Thyroid gland (tissue), 4 donors: ENCODE results near the gene FASTKD3. TPM values are rescaled to one million over a fixed set of nuclear protein-coding genes. Genes with fewer than 3 reads are reported as not detected.

Experiments
- DNase-seq, 2 donors: peaks; one replicate each; pipeline ENCODE4 v3.0.0-alpha.2; 2019
- H3K27ac ChIP-seq, 3 donors: fragments of 200-600 bp; sonication (generic); 1 replicate in 2 of 3; 2 replicates in 1 of 3; pipeline ENCODE4 v1.5.1; 2016 to 2019; ENCODE audit warnings: mild to moderate bottlenecking in 1 of 3, moderate library complexity in 1 of 3
- H3K27me3 ChIP-seq: fragments of 200-600 bp; sonication (generic); one replicate; pipeline ENCODE4 v1.5.1; 2019
- H3K36me3 ChIP-seq, 2 donors: fragments of 200-600 bp; sonication (generic); one replicate each; pipeline ENCODE4 v1.5.1; 2016 to 2019
- H3K4me1 ChIP-seq, 2 donors: fragments of 200-600 bp; sonication (generic); one replicate each; pipeline ENCODE4 v1.5.1; 2017 to 2019
- H3K4me3 ChIP-seq, 3 donors: fragments of 200-600 bp; sonication (generic); replicated peaks in 1 of 3; 1 replicate in 2 of 3; 2 replicates in 1 of 3; pipeline ENCODE4 v1.5.1; 2016; ENCODE audit warnings: mild to moderate bottlenecking in 1 of 3
- H3K9me3 ChIP-seq: fragments of 200-600 bp; sonication (generic); one replicate; pipeline ENCODE4 v1.5.1; 2017
- POLR2A ChIP-seq, 2 donors: fragments of 450-650 bp; IDR thresholded peaks; one replicate each; pipeline ENCODE4 v1.6.1; 2017; ENCODE audit warnings: antibody characterized with exemption in 2 of 2, mild to moderate bottlenecking in 2 of 2, moderate library complexity in 1 of 2
- WGBS, 2 donors: methylation state at CpG; one replicate each; pipeline ENCODE4 v1.1.5; 2017; 5-methylcytosine and 5-hydroxymethylcytosine counted together
- intact Hi-C: fragments of 100-400 bp; cut with DNase I; formaldehyde crosslinking; loops from one replicate; pipeline ENCODE4 v1.15.1; 2023
- total RNA-seq, 4 donors: library from RNA; depleted of rRNA; stranded (reverse); fragments of >200 nt; gene quantifications; one replicate each; pipeline ENCODE4 v1.2.3, GENCODE V29; 2016
- TF ChIP-seq, protein P1 (sequence below), 6 experiments: fragments of 200-600 bp in 3 of 6; fragments of 450-650 bp in 3 of 6; sonication (generic) in 3 of 6; IDR thresholded peaks; one replicate each; pipeline ENCODE4 v1.5.1; 2016 to 2019; ENCODE audit warnings: antibody characterized with exemption in 6 of 6, mild to moderate bottlenecking in 2 of 6, inconsistent platforms in 1 of 6, moderate library complexity in 1 of 6

The FASTKD3 gene
- total RNA-seq, 4 donors from 2014 or later: 8.7 to 16.0 (median 13.3) TPM

DNA sequence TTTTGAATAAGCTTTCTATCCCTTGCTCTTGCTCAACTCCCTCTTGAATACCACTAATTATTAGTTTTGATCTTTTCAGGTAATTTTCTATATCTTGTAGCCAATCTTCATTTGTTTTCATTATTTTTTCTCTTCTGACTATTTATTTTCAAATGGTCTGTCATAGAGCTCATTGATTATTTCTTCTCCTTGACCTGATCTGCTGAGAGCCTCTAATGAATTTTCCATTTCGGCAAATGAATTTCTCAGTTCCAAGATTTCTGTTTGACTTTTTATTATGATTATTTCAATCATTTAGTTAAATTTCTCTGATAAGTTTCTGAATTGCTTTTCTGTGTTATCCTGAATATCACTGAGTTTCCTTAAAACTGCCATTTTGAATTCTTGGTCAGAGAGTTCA, 39.5 kb upstream of the FASTKD3 start:
- no peaks in the 10 kb centered on the region for H3K27me3 ChIP-seq
- intact Hi-C loops: no loop called here
- 98 to 100% methylated on average over 1 of the region's 1 CpG for WGBS, 2 donors

DNA sequence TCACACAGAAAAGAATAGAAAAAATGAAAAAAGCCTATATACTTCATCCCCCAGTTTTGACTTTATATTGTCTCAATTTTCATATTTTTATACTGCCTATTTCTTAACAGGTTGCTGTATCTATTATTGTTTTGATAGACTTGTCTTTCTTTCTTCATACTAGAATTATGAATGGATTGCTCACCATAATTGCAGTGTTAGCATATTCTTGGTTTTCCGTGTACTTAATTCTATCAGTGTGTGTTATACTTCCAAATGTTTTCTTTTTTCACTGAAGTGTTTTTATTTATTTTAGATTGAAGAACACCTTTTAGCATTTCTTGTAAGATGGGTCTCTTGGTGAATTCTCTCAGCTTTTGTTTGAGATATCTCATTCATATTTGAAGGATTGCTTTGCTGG, 38.8 kb upstream of the FASTKD3 start:
- intact Hi-C loops: no loop called here
- Histone ChIP-seq H3K36me3 (peaks cover 0 to 4% of the 10 kb centered on the region in 2 donors), H3K27ac (no peak overlapping the region), H3K4me3 (no peak overlapping the region), H3K4me1 (no peaks in the 10 kb centered on the region), H3K27me3 (no peaks in the 10 kb centered on the region), H3K9me3 (no peaks in the 10 kb centered on the region)
- no peak for DNase-seq
- WGBS, 2 donors: 96 to 100% methylated on average over 1 of the region's 1 CpG
- no peak for TF ChIP-seq POLR2A (IDR thresholded peaks at IDR 0.05)
- TF ChIP-seq, protein P1, sequence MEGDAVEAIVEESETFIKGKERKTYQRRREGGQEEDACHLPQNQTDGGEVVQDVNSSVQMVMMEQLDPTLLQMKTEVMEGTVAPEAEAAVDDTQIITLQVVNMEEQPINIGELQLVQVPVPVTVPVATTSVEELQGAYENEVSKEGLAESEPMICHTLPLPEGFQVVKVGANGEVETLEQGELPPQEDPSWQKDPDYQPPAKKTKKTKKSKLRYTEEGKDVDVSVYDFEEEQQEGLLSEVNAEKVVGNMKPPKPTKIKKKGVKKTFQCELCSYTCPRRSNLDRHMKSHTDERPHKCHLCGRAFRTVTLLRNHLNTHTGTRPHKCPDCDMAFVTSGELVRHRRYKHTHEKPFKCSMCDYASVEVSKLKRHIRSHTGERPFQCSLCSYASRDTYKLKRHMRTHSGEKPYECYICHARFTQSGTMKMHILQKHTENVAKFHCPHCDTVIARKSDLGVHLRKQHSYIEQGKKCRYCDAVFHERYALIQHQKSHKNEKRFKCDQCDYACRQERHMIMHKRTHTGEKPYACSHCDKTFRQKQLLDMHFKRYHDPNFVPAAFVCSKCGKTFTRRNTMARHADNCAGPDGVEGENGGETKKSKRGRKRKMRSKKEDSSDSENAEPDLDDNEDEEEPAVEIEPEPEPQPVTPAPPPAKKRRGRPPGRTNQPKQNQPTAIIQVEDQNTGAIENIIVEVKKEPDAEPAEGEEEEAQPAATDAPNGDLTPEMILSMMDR (IDR thresholded peaks at IDR 0.05): no peak

More for the DNA sequence above, 39.5 kb upstream of the FASTKD3 start:
- no peaks in the 10 kb centered on the region for H3K4me1 ChIP-seq
- no peak overlapping the region for H3K27ac ChIP-seq
- H3K9me3 ChIP-seq: no peaks in the 10 kb centered on the region
- no peak overlapping the region for H3K4me3 ChIP-seq
- DNase-seq: no peak
- no peaks in the 10 kb centered on the region for H3K36me3 ChIP-seq
- no peak for TF ChIP-seq POLR2A (IDR thresholded peaks at IDR 0.05)
- TF ChIP-seq, protein P1 (IDR thresholded peaks at IDR 0.05): no peak

DNA sequence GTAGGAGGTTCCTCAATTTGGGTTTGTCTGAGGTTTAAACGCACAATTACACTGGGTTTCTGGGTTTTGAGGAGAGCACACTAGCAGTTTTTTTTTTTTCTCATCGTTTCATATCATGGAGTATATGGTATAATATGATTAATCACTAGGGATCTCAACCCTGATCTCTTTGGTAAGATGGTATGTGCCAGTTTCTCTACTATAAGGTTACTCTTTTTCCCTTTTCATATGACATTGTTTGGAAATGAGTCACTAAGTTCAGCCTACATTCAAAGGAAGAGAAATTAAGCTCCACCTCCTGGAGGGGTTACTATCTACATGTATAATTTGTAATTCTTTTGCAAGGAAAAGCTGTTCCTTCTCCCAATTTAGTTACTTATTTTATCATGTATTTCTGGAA, 35.3 kb upstream of the FASTKD3 start:
- intact Hi-C loops: no loop called here
- H3K27ac ChIP-seq: no peak overlapping the region
- WGBS, 2 donors: 91% methylated on average over 2 of the region's 2 CpGs
- no peak overlapping the region for H3K4me3 ChIP-seq
- DNase-seq: no peak
- peaks cover 21 to 28% of the 10 kb centered on the region in 2 donors for H3K36me3 ChIP-seq
- no peak for TF ChIP-seq POLR2A (IDR thresholded peaks at IDR 0.05)
- TF ChIP-seq, protein P1 (IDR thresholded peaks at IDR 0.05): no peak
- H3K27me3 ChIP-seq: no peaks in the 10 kb centered on the region
- no peaks in the 10 kb centered on the region for H3K9me3 ChIP-seq
- H3K4me1 ChIP-seq: no peaks in the 10 kb centered on the region

DNA sequence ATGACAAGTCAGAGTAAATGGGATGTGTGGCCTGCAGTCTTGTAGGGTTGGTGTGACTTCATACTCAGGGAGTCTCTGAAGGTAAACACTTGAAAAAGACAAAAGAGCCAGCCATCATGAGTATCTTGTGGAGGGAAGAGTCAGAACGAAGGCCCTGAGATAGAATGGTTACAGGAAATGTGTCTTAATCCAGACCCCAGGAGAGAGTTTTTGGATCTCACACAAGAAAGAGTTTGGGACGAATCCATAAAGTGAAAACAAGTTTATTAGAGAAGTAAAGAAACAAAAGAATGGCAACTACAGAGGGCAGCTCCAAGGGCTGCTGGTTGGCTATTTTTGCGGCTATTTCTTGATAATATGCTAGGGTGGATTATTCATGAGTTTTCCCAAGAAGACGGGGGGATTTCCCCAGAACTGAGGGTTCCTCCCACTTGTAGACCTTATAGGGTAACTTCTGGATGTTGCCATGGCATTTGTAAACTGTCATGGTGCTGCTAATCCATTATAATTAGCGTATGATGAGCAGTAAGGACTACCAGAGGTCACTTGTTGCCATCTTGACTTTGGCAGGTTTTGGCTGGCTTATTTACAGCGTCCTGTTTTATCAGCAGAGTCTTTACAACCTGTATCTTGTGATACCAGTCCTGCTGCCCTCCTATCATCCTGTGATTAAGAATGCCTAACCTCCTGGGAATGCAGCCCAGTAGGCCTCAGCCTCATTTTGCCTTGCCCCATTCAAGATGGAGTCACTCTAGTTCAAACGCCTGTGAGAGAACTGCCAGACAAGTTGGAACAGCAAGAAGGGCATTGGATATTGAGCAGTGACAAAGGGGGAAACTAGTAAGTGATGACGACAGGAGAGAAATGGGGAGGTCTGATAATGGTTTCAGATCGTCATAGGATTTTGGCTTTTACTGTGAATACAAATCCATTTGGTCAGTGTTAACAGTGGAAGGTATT, 34.1 kb upstream of the FASTKD3 start:
- no peaks in the 10 kb centered on the region for H3K4me1 ChIP-seq
- no peaks in the 10 kb centered on the region for H3K27me3 ChIP-seq
- intact Hi-C loops: no loop called here
- WGBS, 2 donors: 91 to 92% methylated on average over 9 of the region's 9 CpGs
- H3K27ac ChIP-seq: no peak overlapping the region
- H3K9me3 ChIP-seq: no peaks in the 10 kb centered on the region
- TF ChIP-seq, protein P1 (IDR thresholded peaks at IDR 0.05): no peak
- no peak for TF ChIP-seq POLR2A (IDR thresholded peaks at IDR 0.05)
- no peak for DNase-seq
- H3K4me3 ChIP-seq: no peak overlapping the region
- H3K36me3 ChIP-seq: peaks cover 29 to 40% of the 10 kb centered on the region in 2 donors

DNA sequence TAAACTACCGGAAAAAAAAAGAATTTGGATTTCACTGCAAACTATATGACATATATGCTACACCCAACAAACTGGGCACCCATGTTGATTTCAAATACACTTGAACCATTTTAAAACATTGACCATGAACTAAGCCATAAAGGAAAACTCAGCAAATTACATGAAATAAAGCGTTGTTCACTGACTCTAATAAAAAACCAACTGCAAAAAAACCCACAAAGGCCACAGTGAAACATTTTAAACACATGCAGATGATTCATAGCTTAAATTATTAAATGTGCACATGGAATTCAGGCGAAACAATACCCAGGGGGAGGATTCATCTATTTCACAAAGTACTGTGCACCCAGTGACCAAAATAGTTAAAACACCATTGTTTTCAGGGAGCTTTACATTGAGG, 33.4 kb upstream of the FASTKD3 start:
- no peaks in the 10 kb centered on the region for H3K9me3 ChIP-seq
- DNase-seq: no peak
- TF ChIP-seq, protein P1 (IDR thresholded peaks at IDR 0.05): no peak
- TF ChIP-seq POLR2A (IDR thresholded peaks at IDR 0.05): no peak
- intact Hi-C loops: no loop called here
- no peaks in the 10 kb centered on the region for H3K4me1 ChIP-seq
- no peak overlapping the region for H3K4me3 ChIP-seq
- 63 to 95% methylated on average over 3 of the region's 3 CpGs for WGBS, 2 donors
- H3K36me3 ChIP-seq: peaks cover 29 to 45% of the 10 kb centered on the region in 2 donors
- no peak overlapping the region for H3K27ac ChIP-seq
- no peaks in the 10 kb centered on the region for H3K27me3 ChIP-seq
